Neural crest cell (in vitro differentiated cells): ENCODE measurements around the gene MAP1B. TPM values are rescaled to one million over a fixed set of nuclear protein-coding genes. Genes with fewer than 3 reads are reported as not detected.

ENCODE experiments used
- DNase-seq: peaks from one replicate; pipeline ENCODE4 v3.0.0; 2021; ENCODE audit warnings: low read depth, mixed read lengths, low spot score
- H3K27ac Mint-ChIP-seq: one replicate; pipeline ENCODE4 v1.8.0; 2021; ENCODE audit warnings: mild to moderate bottlenecking, mixed read lengths; ENCODE audit not compliant: unreplicated experiment
- H3K27me3 Mint-ChIP-seq: 2 replicates; pipeline ENCODE4 v1.8.0; 2021; ENCODE audit warnings: low read depth, mild to moderate bottlenecking, mixed read lengths
- H3K36me3 Mint-ChIP-seq: 2 replicates; pipeline ENCODE4 v1.8.0; 2021; ENCODE audit warnings: low read depth, mild to moderate bottlenecking, mixed read lengths
- H3K4me1 Mint-ChIP-seq: 2 replicates; pipeline ENCODE4 v1.8.0; 2021; ENCODE audit warnings: mixed read lengths
- H3K4me3 Mint-ChIP-seq: one replicate; pipeline ENCODE4 v1.8.0; 2021; ENCODE audit warnings: mild to moderate bottlenecking, mixed read lengths
- H3K9me3 Mint-ChIP-seq: 2 replicates; pipeline ENCODE4 v1.8.0; 2021; ENCODE audit warnings: mixed read lengths
- CTCF ChIP-seq: fragments of 200-600 bp; sonication (generic); conservative IDR thresholded peaks from 2 replicates; pipeline ENCODE4 v1.5.0; 2021; ENCODE audit warnings: antibody characterized with exemption, mild to moderate bottlenecking
- total RNA-seq: library from RNA; stranded (reverse); gene quantifications from 2 replicates; pipeline ENCODE4 v1.2.1, GENCODE V29; 2021

The MAP1B gene
- total RNA-seq, 1 donor from 2014 or later: 256 TPM

GRCh38 chr5:72140711-72141110 is 33.4 kb downstream of the MAP1B start:
- H3K27ac Mint-ChIP-seq: peak overlapping the region; percentile 68
- peaks cover 15% of the 10 kb centered on the region for H3K36me3 Mint-ChIP-seq
- H3K27me3 Mint-ChIP-seq: no peaks in the 10 kb centered on the region
- TF ChIP-seq CTCF: no peak
- peaks cover 64% of the 10 kb centered on the region for H3K4me1 Mint-ChIP-seq
- H3K4me3 Mint-ChIP-seq: no peak overlapping the region
- no peaks in the 10 kb centered on the region for H3K9me3 Mint-ChIP-seq
- no peak for DNase-seq

- TF ChIP-seq CTCF: no peak
- H3K27ac Mint-ChIP-seq: peak overlapping the region; percentile 81
- H3K36me3 Mint-ChIP-seq: peaks cover 15% of the 10 kb centered on the region
- H3K27me3 Mint-ChIP-seq: no peaks in the 10 kb centered on the region
- no peaks in the 10 kb centered on the region for H3K9me3 Mint-ChIP-seq
- peak overlapping the region; percentile 22 for H3K4me3 Mint-ChIP-seq
- H3K4me1 Mint-ChIP-seq: peaks cover 63% of the 10 kb centered on the region
- no peak for DNase-seq
These were observed 34.4 kb downstream of the MAP1B start for GRCh38 chr5:72141440-72142355.

- Mint-ChIP-seq H3K4me3 (peak overlapping the region; percentile 9), H3K9me3 (no peaks in the 10 kb centered on the region), H3K27ac (no peak overlapping the region), H3K36me3 (peaks cover 25% of the 10 kb centered on the region), H3K27me3 (no peaks in the 10 kb centered on the region), H3K4me1 (peaks cover 75% of the 10 kb centered on the region)
- no peak for DNase-seq
- TF ChIP-seq CTCF: no peak
These were observed 37.5 kb downstream of the MAP1B start for GRCh38 chr5:72144762-72145161.

DNA sequence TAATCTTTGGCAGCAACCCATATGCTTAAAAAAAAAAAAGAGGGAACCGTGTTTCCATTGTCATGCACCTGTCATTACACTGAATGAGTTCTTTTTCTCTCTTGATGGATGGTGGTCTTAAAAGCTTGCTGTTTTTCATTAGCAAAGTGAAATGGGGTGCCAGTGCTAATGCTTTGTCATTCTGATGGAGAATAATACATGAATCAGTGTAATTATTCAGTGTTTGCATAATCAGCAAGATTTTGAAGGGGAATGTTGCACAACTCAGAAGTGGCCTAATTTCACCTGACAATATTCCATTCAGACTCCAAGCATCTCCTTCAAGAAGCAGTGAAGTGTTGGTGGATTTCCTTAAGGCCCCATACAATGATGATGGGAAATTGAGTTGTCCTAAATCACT is 38.1 kb downstream of the MAP1B start:
- no peak for TF ChIP-seq CTCF
- H3K4me1 Mint-ChIP-seq: peaks cover 80% of the 10 kb centered on the region
- peaks cover 25% of the 10 kb centered on the region for H3K36me3 Mint-ChIP-seq
- no peak overlapping the region for H3K4me3 Mint-ChIP-seq
- H3K9me3 Mint-ChIP-seq: no peaks in the 10 kb centered on the region
- no peak for DNase-seq
- H3K27me3 Mint-ChIP-seq: no peaks in the 10 kb centered on the region
- no peak overlapping the region for H3K27ac Mint-ChIP-seq

DNA sequence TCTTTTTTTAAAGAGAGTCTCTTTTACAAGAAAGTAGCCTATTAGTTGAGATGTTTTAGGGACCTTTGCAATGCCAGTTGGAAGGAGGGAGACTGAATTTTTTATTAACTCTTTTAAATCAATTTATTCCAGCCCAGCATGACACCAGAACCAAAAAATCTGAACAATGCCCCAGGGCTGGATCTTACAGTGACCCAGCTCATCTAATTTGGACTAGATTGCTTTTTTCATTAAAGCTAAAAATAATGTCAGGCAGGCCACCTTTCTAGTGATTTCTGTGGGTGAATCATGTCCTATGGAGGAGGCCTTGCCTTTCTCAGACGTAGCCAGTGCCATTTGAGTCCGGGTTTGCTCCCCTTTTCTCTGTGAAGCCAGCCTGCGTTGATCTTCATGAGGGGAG is 38.8 kb downstream of the MAP1B start:
- H3K4me3 Mint-ChIP-seq: no peak overlapping the region
- peaks cover 80% of the 10 kb centered on the region for H3K4me1 Mint-ChIP-seq
- no peak for TF ChIP-seq CTCF
- H3K36me3 Mint-ChIP-seq: peaks cover 24% of the 10 kb centered on the region
- H3K9me3 Mint-ChIP-seq: no peaks in the 10 kb centered on the region
- H3K27me3 Mint-ChIP-seq: no peaks in the 10 kb centered on the region
- no peak overlapping the region for H3K27ac Mint-ChIP-seq
- DNase-seq: no peak
